Gastrocnemius medialis (tissue), 4 donors: Measurements from ENCODE around the gene TCN2.

Experiments used
- CTCF ChIP-seq, 5 experiments: fragments of 450-650 bp in 3 of 5; fragments of 200-600 bp in 2 of 5; sonication (generic) in 2 of 5; IDR thresholded peaks in 4 of 5; conservative IDR thresholded peaks in 1 of 5; 1 replicate in 4 of 5; 2 replicates in 1 of 5; pipeline ENCODE4 v1.5.1; 2016 to 2019; ENCODE audit warnings: antibody characterized with exemption in 5 of 5, mild to moderate bottlenecking in 3 of 5, moderate library complexity in 3 of 5
- POLR2A ChIP-seq, 2 donors: fragments of 450-650 bp; IDR thresholded peaks; one replicate each; pipeline ENCODE4 v1.6.1; 2017; ENCODE audit warnings: antibody characterized with exemption in 2 of 2, mild to moderate bottlenecking in 2 of 2, moderate library complexity in 2 of 2

GRCh38 chr22:30665786-30666185 lies 58.8 kb downstream of the TCN2 start:
- no peak for TF ChIP-seq CTCF (IDR thresholded peaks at IDR 0.05 in 4 of 5, conservative IDR thresholded peaks at IDR 0.05 in 1 of 5)
- no peak for TF ChIP-seq POLR2A (IDR thresholded peaks at IDR 0.05)
